HG02943 (cell line): Measurements from ENCODE around the gene ZIM2.

ENCODE experiments used
- ATAC-seq: cut with Tn5 transposase; IDR thresholded peaks from one replicate; pipeline ENCODE4 v1.9.1; 2021; ENCODE audit warnings: mild to moderate bottlenecking, low read depth, moderate library complexity; ENCODE audit not compliant: unreplicated experiment

Gene ZIM2

GRCh38 chr19:56839652-56840450 is 675 bp downstream of the ZIM2 start:
- no peak for ATAC-seq

GRCh38 chr19:56838909-56839651 is 1.4 kb downstream of the ZIM2 start:
- no peak for ATAC-seq

- no peak for ATAC-seq
Measured at GRCh38 chr19:56838024-56838908, 2.3 kb downstream of the ZIM2 start.

- ATAC-seq = no peak
Measured at GRCh38 chr19:56837492-56838023, 3.0 kb downstream of the ZIM2 start.

GRCh38 chr19:56837004-56837403 is 3.5 kb downstream of the ZIM2 start:
- no peak for ATAC-seq

- no peak for ATAC-seq
Measured at GRCh38 chr19:56836059-56836458, 4.5 kb downstream of the ZIM2 start.

- no peak for ATAC-seq
Measured at GRCh38 chr19:56835401-56835800, 5.1 kb downstream of the ZIM2 start.

GRCh38 chr19:56834564-56835375 is 5.8 kb downstream of the ZIM2 start:
- no peak for ATAC-seq

GRCh38 chr19:56832352-56832928 is 8.1 kb downstream of the ZIM2 start:
- no peak for ATAC-seq

GRCh38 chr19:56831255-56831654 is 9.3 kb downstream of the ZIM2 start:
- no peak for ATAC-seq

- ATAC-seq = no peak
Measured at GRCh38 chr19:56829596-56829995, 10.9 kb downstream of the ZIM2 start.

GRCh38 chr19:56827708-56828107 is 12.8 kb downstream of the ZIM2 start:
- no peak for ATAC-seq

- no peak for ATAC-seq
Measured at GRCh38 chr19:56823956-56824355, 16.6 kb downstream of the ZIM2 start.

- no peak for ATAC-seq
Measured at GRCh38 chr19:56823417-56823816, 17.1 kb downstream of the ZIM2 start.

GRCh38 chr19:56822755-56823154 is 17.8 kb downstream of the ZIM2 start:
- no peak for ATAC-seq

GRCh38 chr19:56821675-56822074 is 18.9 kb downstream of the ZIM2 start:
- no peak for ATAC-seq

- no peak for ATAC-seq
Measured at GRCh38 chr19:56821209-56821608, 19.3 kb downstream of the ZIM2 start.

- no peak for ATAC-seq
Measured at GRCh38 chr19:56819166-56819565, 21.4 kb downstream of the ZIM2 start.

- no peak for ATAC-seq
Measured at GRCh38 chr19:56814656-56815055, 25.9 kb downstream of the ZIM2 start.
